Mesodermal cell (in vitro differentiated cells): ENCODE results near the gene PTPN6.

ENCODE experiments used
- H3K27ac ChIP-seq: 2 replicates; pipeline ENCODE4 v1.7.0; 2013; ENCODE audit warnings: mild to moderate bottlenecking, low read depth, low read length, moderate library complexity; ENCODE audit not compliant: severe bottlenecking
- H3K36me3 ChIP-seq: 2 replicates; pipeline ENCODE4 v1.7.1; 2013; ENCODE audit warnings: mild to moderate bottlenecking, low read length, moderate library complexity; ENCODE audit not compliant: control insufficient read depth, insufficient read depth
- H3K4me1 ChIP-seq: one replicate; pipeline ENCODE4 v1.7.1; 2013; ENCODE audit warnings: mild to moderate bottlenecking, low read length; ENCODE audit not compliant: insufficient read depth, control insufficient read depth, poor library complexity, severe bottlenecking
- H3K4me3 ChIP-seq: 2 replicates; pipeline ENCODE4 v1.7.0; 2013; ENCODE audit warnings: low read length, control low read depth, mild to moderate bottlenecking; ENCODE audit not compliant: insufficient read depth, poor library complexity, severe bottlenecking; ENCODE audit errors: extremely low read depth
- H3K9me3 ChIP-seq: 2 replicates; pipeline ENCODE4 v1.7.1; 2013; ENCODE audit warnings: mild to moderate bottlenecking, low read length, moderate library complexity; ENCODE audit not compliant: control insufficient read depth
- WGBS, 2 experiments: methylation state at CpG; one replicate each; pipeline ENCODE4 v1.1.5; 2013; ENCODE audit warnings: missing lambda C conversion rate in 2 of 2; ENCODE audit not compliant: insufficient coverage in 2 of 2; 5-methylcytosine and 5-hydroxymethylcytosine counted together

The PTPN6 gene

GRCh38 chr12:6959058-6959804, 8.1 kb downstream of the PTPN6 start:
- Histone ChIP-seq H3K9me3 (no peaks in the 10 kb centered on the region), H3K36me3 (peaks cover under 1% of the 10 kb centered on the region), H3K27ac (peak overlapping the region; percentile 33), H3K4me1 (peaks cover 28% of the 10 kb centered on the region), H3K4me3 (no peak overlapping the region)
- WGBS, 2 experiments, result 74 to 81% methylated on average over 4 to 14 of the region's 24 CpGs

- Histone ChIP-seq H3K36me3 (peaks cover 8% of the 10 kb centered on the region), H3K27ac (no peak overlapping the region), H3K4me3 (no peak overlapping the region), H3K9me3 (no peaks in the 10 kb centered on the region), H3K4me1 (peaks cover 31% of the 10 kb centered on the region)
- WGBS, 2 experiments, result 89 to 96% methylated on average over 14 to 24 of the region's 26 CpGs
Measured at GRCh38 chr12:6959805-6960592, 8.8 kb downstream of the PTPN6 start.

- no peak overlapping the region for H3K27ac ChIP-seq
- H3K4me3 ChIP-seq, result no peak overlapping the region
- H3K36me3 ChIP-seq, result peaks cover 15% of the 10 kb centered on the region
- WGBS, 2 experiments, result 82 to 86% methylated on average over 12 to 13 of the region's 13 CpGs
- peaks cover 31% of the 10 kb centered on the region for H3K4me1 ChIP-seq
- H3K9me3 ChIP-seq, result no peaks in the 10 kb centered on the region
Measured at GRCh38 chr12:6960593-6961277, 9.6 kb downstream of the PTPN6 start.

- WGBS, 2 experiments, result 72 to 75% methylated on average over 24 of the region's 24 CpGs
- Histone ChIP-seq H3K4me1 (peaks cover 31% of the 10 kb centered on the region), H3K36me3 (peaks cover 20% of the 10 kb centered on the region), H3K9me3 (no peaks in the 10 kb centered on the region), H3K4me3 (peak overlapping the region; percentile 8), H3K27ac (peak overlapping the region; percentile 67)
Measured at GRCh38 chr12:6961278-6961694, 10.1 kb downstream of the PTPN6 start.

GRCh38 chr12:6961695-6962284, 10.6 kb downstream of the PTPN6 start:
- 17 to 36% methylated on average over 12 to 14 of the region's 16 CpGs for WGBS, 2 experiments
- H3K4me3 ChIP-seq, result peak overlapping the region; percentile 14
- H3K9me3 ChIP-seq, result no peaks in the 10 kb centered on the region
- H3K27ac ChIP-seq, result peak overlapping the region; percentile 67
- peaks cover 31% of the 10 kb centered on the region for H3K4me1 ChIP-seq
- H3K36me3 ChIP-seq, result peaks cover 24% of the 10 kb centered on the region

GRCh38 chr12:6962285-6963015, 11.3 kb downstream of the PTPN6 start:
- Histone ChIP-seq H3K9me3 (no peaks in the 10 kb centered on the region), H3K27ac (peak overlapping the region; percentile 67), H3K4me1 (peaks cover 31% of the 10 kb centered on the region), H3K4me3 (no peak overlapping the region), H3K36me3 (peaks cover 31% of the 10 kb centered on the region)
- 77 to 81% methylated on average over 12 to 19 of the region's 25 CpGs for WGBS, 2 experiments

- H3K36me3 ChIP-seq, result peaks cover 38% of the 10 kb centered on the region
- no peak overlapping the region for H3K27ac ChIP-seq
- 86 to 91% methylated on average over 25 to 26 of the region's 32 CpGs for WGBS, 2 experiments
- H3K4me3 ChIP-seq, result no peak overlapping the region
- H3K4me1 ChIP-seq, result peaks cover 29% of the 10 kb centered on the region
- no peaks in the 10 kb centered on the region for H3K9me3 ChIP-seq
Measured at GRCh38 chr12:6963016-6963731, 12.0 kb downstream of the PTPN6 start.

GRCh38 chr12:6963791-6964413, 12.7 kb downstream of the PTPN6 start:
- Histone ChIP-seq H3K27ac (no peak overlapping the region), H3K4me3 (no peak overlapping the region), H3K4me1 (peaks cover 22% of the 10 kb centered on the region), H3K36me3 (peaks cover 45% of the 10 kb centered on the region), H3K9me3 (no peaks in the 10 kb centered on the region)
- 93 to 95% methylated on average over 12 of the region's 17 CpGs for WGBS, 2 experiments

GRCh38 chr12:6964605-6965025, 13.5 kb downstream of the PTPN6 start:
- Histone ChIP-seq H3K4me1 (peaks cover 21% of the 10 kb centered on the region), H3K4me3 (no peak overlapping the region), H3K27ac (no peak overlapping the region), H3K9me3 (no peaks in the 10 kb centered on the region), H3K36me3 (peaks cover 51% of the 10 kb centered on the region)
- 81 to 90% methylated on average over 6 to 8 of the region's 8 CpGs for WGBS, 2 experiments
